OCI-LY7 (cell line): ENCODE measurements around the gene FHOD3. TPM values are rescaled to one million over a fixed set of nuclear protein-coding genes. Genes with fewer than 3 reads are reported as not detected.

Experiments used
- BruUV-seq: library from RNA; stranded (reverse); fragments of 400-500 nt; replicated peaks from 2 replicates; lab custom pipeline; 2021; lab: Mats Ljungman, UMichigan
- CTCF ChIA-PET: fragments of 300-600 bp; sonication (Branson Sonifier 250); formaldehyde crosslinking; loops from one replicate; lab custom pipeline; 2022; ENCODE audit warnings: antibody characterized with exemption; ENCODE audit not compliant: unreplicated experiment; lab: Charles Lee
- POLR2A ChIA-PET: fragments of 300-600 bp; sonication (Branson Sonifier 250); formaldehyde crosslinking; loops from one replicate; lab custom pipeline; 2022; ENCODE audit warnings: antibody characterized with exemption; lab: Charles Lee
- DNase-seq: peaks from one replicate; pipeline ENCODE4 v3.0.0-alpha.2; 2015; ENCODE audit warnings: low spot score
- H2AFZ ChIP-seq: fragments of 200-600 bp; sonication (generic), shearing (Covaris generic); 2 replicates; pipeline ENCODE4 v1.6.1; 2014; ENCODE audit warnings: mild to moderate bottlenecking, antibody characterized with exemption, low read length, moderate library complexity
- H3K27ac ChIP-seq: fragments of 200-600 bp; sonication (generic); 2 replicates; pipeline ENCODE4 v1.5.1; 2014; ENCODE audit warnings: mixed run types, low read depth, mild to moderate bottlenecking, moderate library complexity, low read length, inconsistent platforms; ENCODE audit not compliant: poor library complexity, severe bottlenecking
- H3K36me3 ChIP-seq: fragments of 200-600 bp; sonication (generic); 2 replicates; pipeline ENCODE4 v1.6.1; 2014; ENCODE audit warnings: mild to moderate bottlenecking, antibody characterized with exemption, low read length, moderate library complexity, mixed read lengths; ENCODE audit not compliant: insufficient read depth
- H3K4me1 ChIP-seq: fragments of 200-600 bp; sonication (generic); 2 replicates; pipeline ENCODE4 v1.5.1; 2014; ENCODE audit warnings: mild to moderate bottlenecking, low read length; ENCODE audit not compliant: insufficient read depth, poor library complexity, severe bottlenecking
- H3K4me2 ChIP-seq: fragments of 200-600 bp; sonication (generic); 2 replicates; pipeline ENCODE4 v1.6.1; 2014; ENCODE audit warnings: mild to moderate bottlenecking, low read length
- H3K4me3 ChIP-seq: fragments of 200-600 bp; sonication (generic); 2 replicates; pipeline ENCODE4 v1.5.1; 2014; ENCODE audit warnings: mild to moderate bottlenecking, low read depth, low read length; ENCODE audit not compliant: poor library complexity, severe bottlenecking
- H3K79me2 ChIP-seq: fragments of 200-600 bp; sonication (generic); 2 replicates; pipeline ENCODE4 v1.6.1; 2016; ENCODE audit warnings: low read depth, mild to moderate bottlenecking, low read length, moderate library complexity, mixed read lengths; ENCODE audit not compliant: insufficient read depth
- H3K9me2 ChIP-seq: fragments of 200-600 bp; sonication (generic); 2 replicates; pipeline ENCODE4 v1.6.1; 2016; ENCODE audit warnings: mild to moderate bottlenecking, low read length, mixed read lengths; ENCODE audit not compliant: insufficient read depth
- H3K9me3 ChIP-seq: fragments of 200-600 bp; sonication (generic); 2 replicates; pipeline ENCODE4 v1.6.1; 2014; ENCODE audit warnings: mild to moderate bottlenecking, mixed run types, low read length, mixed read lengths
- H4K20me1 ChIP-seq: fragments of 200-600 bp; sonication (generic); 2 replicates; pipeline ENCODE4 v1.6.1; 2014; ENCODE audit warnings: mild to moderate bottlenecking, antibody characterized with exemption, low read length, moderate library complexity, mixed read lengths; ENCODE audit not compliant: insufficient read depth
- EZH2phosphoT487 ChIP-seq: fragments of 200-600 bp; sonication (generic); IDR thresholded peaks from 2 replicates; pipeline ENCODE4 v1.6.1; 2018; ENCODE audit warnings: low read depth, borderline replicate concordance, mild to moderate bottlenecking, mixed run types, antibody characterized with exemption, low read length, moderate library complexity, mixed read lengths
- intact Hi-C: fragments of 100-400 bp; cut with micrococcal nuclease; formaldehyde crosslinking; loops from one replicate; pipeline ENCODE4 v1.10.0; 2022; ENCODE audit not compliant: unreplicated experiment
- total RNA-seq, 2 experiments: library from RNA; depleted of rRNA in 1 of 2; stranded (reverse); fragments of >200 nt in 1 of 2; shearing (Covaris generic) in 1 of 2; gene quantifications; 2 replicates each; pipeline ENCODE4 v1.2.3, GENCODE V29; 2014 to 2022
- TF ChIP-seq, protein P1 (sequence below): fragments of 200-600 bp; sonication (generic); conservative IDR thresholded peaks from 2 replicates; pipeline ENCODE4 v1.5.1; 2014; ENCODE audit warnings: mild to moderate bottlenecking, antibody characterized with exemption, low read length, moderate library complexity, mixed read lengths

The FHOD3 gene
- total RNA-seq, 2 experiments from 2014 or later, result 0.06 to 2.4 TPM

- BruUV-seq, result no TSS peak
- H3K9me2 ChIP-seq, result no peaks in the 10 kb centered on the region
- no peaks in the 10 kb centered on the region for H3K9me3 ChIP-seq
- H3K79me2 ChIP-seq, result no peaks in the 10 kb centered on the region
- no peak overlapping the region for H3K27ac ChIP-seq
- H3K36me3 ChIP-seq, result no peaks in the 10 kb centered on the region
- ChIA-PET CTCF (no interaction called here), POLR2A (no interaction called here)
- DNase-seq, result no peak
- intact Hi-C loops, result no loop called here
- H3K4me2 ChIP-seq, result no peak overlapping the region
- H2AFZ ChIP-seq, result no peak overlapping the region
- H3K4me1 ChIP-seq, result no peaks in the 10 kb centered on the region
- TF ChIP-seq, protein P1, sequence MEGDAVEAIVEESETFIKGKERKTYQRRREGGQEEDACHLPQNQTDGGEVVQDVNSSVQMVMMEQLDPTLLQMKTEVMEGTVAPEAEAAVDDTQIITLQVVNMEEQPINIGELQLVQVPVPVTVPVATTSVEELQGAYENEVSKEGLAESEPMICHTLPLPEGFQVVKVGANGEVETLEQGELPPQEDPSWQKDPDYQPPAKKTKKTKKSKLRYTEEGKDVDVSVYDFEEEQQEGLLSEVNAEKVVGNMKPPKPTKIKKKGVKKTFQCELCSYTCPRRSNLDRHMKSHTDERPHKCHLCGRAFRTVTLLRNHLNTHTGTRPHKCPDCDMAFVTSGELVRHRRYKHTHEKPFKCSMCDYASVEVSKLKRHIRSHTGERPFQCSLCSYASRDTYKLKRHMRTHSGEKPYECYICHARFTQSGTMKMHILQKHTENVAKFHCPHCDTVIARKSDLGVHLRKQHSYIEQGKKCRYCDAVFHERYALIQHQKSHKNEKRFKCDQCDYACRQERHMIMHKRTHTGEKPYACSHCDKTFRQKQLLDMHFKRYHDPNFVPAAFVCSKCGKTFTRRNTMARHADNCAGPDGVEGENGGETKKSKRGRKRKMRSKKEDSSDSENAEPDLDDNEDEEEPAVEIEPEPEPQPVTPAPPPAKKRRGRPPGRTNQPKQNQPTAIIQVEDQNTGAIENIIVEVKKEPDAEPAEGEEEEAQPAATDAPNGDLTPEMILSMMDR, result no peak
- no peak for TF ChIP-seq EZH2phosphoT487
- no peaks in the 10 kb centered on the region for H4K20me1 ChIP-seq
- no peak overlapping the region for H3K4me3 ChIP-seq
Observed at GRCh38 chr18:36269157-36269556, 28.4 kb upstream of the FHOD3 start.

DNA sequence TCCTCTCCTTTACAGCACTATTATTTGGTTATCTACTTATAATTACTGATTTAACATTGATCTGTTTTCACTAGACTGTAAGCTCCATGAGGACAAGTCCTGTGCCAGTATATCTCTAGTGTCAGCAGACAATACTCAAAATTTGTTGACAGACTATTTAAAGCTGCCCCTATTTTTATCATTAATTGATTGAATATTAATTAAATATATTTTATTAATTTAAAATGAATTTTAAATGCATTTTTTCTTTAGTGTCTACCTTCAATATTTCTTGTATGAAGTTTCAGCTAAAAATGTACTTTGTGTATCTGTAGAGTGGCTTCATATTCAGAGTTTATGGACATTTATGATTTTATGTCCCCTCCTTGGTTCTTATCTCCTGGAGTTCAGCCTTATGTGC is 26.4 kb upstream of the FHOD3 start:
- intact Hi-C loops, result no loop called here
- Histone ChIP-seq H3K4me1 (no peaks in the 10 kb centered on the region), H3K4me3 (no peak overlapping the region), H3K9me2 (no peaks in the 10 kb centered on the region), H3K9me3 (no peaks in the 10 kb centered on the region), H4K20me1 (no peaks in the 10 kb centered on the region), H3K79me2 (no peaks in the 10 kb centered on the region), H3K4me2 (no peak overlapping the region), H3K27ac (no peak overlapping the region), H2AFZ (no peak overlapping the region), H3K36me3 (no peaks in the 10 kb centered on the region)
- ChIA-PET POLR2A (interaction anchor here (1.6 kb wide), 1 partner anchor 11 kb away, joined by 3 read pairs; no protein-coding TSS in a partner anchor), CTCF (interaction anchor here (0.6 kb wide), 1 partner anchor 27 kb away, joined by 3 read pairs; no protein-coding TSS in a partner anchor)
- DNase-seq, result no peak
- BruUV-seq, result no TSS peak
- TF ChIP-seq EZH2phosphoT487, result no peak
- TF ChIP-seq, protein P1, result no peak

DNA sequence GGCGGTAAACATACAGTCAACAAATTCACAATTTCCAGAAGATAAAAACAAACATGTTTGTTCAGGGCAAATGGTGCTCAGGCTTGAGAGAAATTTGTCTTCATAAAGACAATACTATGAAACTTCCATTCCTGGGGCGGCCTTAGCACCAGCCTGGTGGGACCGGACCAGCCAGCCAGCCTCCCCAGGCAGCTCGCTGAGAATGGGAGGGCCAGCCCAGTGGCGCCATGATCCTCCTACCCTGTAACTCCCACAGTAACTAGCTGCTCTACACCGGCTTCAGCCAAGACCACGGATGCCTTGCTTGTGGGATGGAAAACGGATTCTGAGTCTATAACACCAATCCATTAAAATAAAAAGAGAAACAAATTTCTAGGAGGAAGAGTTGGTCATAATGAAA is 24.2 kb upstream of the FHOD3 start:
- no TSS peak for BruUV-seq
- H3K9me3 ChIP-seq, result no peaks in the 10 kb centered on the region
- H3K79me2 ChIP-seq, result no peaks in the 10 kb centered on the region
- H3K9me2 ChIP-seq, result no peaks in the 10 kb centered on the region
- no peaks in the 10 kb centered on the region for H4K20me1 ChIP-seq
- H3K4me1 ChIP-seq, result no peaks in the 10 kb centered on the region
- POLR2A ChIA-PET, result no interaction called here
- no peak for DNase-seq
- no peak overlapping the region for H3K27ac ChIP-seq
- no peak for TF ChIP-seq EZH2phosphoT487
- TF ChIP-seq, protein P1, result no peak
- intact Hi-C loops, result no loop called here
- H3K4me3 ChIP-seq, result no peak overlapping the region
- CTCF ChIA-PET, result no interaction called here
- no peaks in the 10 kb centered on the region for H3K36me3 ChIP-seq
- H3K4me2 ChIP-seq, result no peak overlapping the region
- no peak overlapping the region for H2AFZ ChIP-seq
